Limb (tissue), 2 donors: Measurements from ENCODE around the gene SLC27A5.

ENCODE experiments used
- DNase-seq, 2 donors: peaks; one replicate each; pipeline ENCODE4 v3.0.0-alpha.2; 2016; ENCODE audit errors: extremely low spot score in 2 of 2

SLC27A5 gene, protein sequence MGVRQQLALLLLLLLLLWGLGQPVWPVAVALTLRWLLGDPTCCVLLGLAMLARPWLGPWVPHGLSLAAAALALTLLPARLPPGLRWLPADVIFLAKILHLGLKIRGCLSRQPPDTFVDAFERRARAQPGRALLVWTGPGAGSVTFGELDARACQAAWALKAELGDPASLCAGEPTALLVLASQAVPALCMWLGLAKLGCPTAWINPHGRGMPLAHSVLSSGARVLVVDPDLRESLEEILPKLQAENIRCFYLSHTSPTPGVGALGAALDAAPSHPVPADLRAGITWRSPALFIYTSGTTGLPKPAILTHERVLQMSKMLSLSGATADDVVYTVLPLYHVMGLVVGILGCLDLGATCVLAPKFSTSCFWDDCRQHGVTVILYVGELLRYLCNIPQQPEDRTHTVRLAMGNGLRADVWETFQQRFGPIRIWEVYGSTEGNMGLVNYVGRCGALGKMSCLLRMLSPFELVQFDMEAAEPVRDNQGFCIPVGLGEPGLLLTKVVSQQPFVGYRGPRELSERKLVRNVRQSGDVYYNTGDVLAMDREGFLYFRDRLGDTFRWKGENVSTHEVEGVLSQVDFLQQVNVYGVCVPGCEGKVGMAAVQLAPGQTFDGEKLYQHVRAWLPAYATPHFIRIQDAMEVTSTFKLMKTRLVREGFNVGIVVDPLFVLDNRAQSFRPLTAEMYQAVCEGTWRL

DNA sequence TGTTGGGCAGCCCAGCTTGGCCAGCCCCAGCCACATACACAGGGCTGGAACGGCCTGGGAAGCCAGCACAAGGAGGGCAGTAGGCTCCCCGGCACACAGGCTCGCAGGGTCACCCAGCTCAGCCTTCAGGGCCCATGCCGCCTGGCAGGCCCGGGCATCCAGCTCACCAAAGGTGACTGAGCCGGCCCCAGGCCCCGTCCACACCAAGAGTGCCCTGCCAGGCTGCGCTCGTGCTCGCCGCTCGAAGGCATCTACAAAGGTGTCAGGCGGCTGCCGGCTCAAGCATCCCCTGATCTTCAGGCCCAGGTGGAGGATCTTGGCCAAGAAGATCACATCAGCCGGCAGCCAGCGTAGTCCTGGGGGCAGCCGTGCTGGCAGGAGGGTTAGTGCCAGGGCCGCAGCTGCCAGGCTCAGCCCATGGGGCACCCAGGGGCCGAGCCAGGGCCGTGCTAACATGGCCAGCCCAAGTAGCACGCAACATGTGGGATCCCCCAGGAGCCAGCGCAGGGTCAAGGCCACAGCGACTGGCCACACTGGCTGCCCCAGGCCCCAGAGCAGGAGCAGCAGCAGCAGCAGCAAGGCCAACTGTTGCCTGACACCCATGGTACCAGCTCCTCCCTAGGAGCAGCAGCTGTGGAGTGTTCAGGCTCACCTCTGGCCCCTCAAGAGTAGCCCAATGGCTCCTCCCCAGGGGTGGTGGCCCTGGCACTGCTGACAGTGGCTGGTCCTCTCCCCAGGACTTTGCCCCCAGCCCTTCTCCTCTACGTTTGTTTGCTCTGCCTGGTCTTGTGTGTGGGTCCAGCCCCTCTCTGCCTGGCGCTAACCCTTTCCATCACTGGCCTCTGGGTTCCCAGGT lies at the start of gene SLC27A5:
Gene SLC27A5, minus strand, starts transcription at position 640 of the 856 bp plus-strand sequence. Its CDS starts 37 bp downstream, at position 603.
- no peak for DNase-seq

DNA sequence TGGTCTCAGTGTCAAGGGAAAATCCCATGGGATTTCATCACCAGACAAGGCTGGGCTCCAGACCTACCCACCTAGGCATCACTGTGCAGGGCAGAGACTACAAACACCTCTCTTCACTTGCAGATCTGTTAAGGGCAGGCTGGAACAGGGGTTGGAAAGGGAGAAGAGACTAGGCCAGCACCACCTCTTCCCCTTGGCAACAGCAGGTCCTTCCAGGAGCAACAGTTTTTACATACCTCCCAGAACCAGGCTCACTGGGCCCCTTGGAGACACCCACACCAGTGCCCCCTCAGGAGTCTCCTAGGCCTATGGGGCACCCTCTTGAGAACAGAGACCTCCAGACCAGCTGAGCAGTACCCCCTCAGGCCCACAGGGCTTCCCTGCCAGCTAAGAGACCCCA lies 49.1 kb upstream of the SLC27A5 start:
- DNase-seq, result no peak

DNA sequence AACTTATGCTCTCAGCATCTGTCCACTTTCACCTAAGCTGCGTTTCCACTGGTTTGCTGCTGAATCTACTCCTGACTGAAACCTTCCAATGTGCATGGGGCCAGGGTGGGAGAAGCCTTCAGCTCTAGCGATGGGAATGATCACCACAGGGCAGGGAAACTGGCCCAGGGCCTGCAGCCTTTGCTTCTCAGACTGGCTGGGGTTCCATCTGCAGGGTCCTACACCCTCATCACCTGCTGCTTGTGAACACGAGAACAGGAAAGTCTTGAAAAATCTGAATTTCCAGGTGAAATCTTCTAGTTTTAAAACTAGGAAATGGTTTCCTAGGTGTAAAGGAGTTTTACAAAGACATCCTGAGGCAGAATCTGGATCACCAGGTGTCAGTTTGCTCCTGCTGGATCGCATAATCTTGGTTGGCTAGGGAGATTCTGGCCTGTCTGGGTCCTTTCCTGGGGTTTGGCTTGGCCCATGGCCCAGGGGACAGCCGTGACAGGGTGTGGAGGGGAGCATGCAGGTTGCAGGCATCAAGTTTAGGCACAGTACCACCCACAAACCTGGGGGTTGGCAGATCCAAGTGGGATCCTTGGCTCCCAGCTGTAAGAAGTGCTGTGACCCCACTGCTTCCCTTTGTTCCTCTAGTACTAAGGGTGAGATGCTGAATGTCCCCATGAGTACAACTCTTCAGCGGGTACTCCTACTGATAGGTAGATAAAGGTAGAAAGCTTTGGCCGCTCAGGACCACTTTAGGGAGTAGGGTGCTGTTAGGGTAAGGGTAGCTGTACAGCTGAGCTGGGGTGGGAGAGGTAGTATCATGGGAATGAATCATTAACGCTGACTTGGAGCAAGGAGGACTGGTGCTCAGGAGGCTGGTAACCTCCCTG lies 48.5 kb upstream of the SLC27A5 start:
- DNase-seq, result no peak

DNA sequence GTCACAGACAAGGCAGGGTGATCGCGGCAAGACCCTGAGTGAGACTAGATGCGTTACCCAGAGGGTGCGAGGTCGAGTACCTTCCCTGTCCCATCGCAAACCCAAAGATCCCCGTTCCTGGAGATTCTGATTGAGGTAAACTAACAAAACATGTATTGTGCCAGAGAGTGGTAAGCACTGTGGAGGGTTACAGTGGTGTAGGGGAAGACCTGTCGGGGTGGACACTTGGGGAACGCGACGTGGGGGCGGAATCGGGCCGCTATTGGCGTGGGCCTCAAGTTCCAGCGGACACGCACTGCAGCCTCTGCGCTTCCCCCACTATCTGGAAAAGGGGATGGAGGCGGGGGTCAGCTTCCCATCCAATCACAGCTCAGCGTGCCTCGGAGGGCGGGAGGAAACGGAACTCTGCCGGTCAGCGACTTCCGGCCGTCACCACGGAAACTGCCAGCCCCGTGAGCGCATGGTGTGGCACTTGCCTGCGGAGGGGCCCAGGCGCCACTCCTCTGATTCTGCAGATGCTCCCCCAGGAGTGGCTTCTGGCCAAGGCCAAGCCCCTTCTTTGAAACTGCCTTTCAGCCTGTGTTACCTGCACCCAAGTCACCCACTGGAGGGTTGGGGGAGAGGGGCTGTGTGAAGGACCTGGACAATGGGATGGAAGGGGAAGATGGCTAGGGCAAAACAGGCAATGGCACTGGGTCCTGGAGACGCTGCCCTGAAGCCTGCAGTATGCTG lies 47.6 kb upstream of the SLC27A5 start:
- peak; percentile 85 to 90 for DNase-seq

DNA sequence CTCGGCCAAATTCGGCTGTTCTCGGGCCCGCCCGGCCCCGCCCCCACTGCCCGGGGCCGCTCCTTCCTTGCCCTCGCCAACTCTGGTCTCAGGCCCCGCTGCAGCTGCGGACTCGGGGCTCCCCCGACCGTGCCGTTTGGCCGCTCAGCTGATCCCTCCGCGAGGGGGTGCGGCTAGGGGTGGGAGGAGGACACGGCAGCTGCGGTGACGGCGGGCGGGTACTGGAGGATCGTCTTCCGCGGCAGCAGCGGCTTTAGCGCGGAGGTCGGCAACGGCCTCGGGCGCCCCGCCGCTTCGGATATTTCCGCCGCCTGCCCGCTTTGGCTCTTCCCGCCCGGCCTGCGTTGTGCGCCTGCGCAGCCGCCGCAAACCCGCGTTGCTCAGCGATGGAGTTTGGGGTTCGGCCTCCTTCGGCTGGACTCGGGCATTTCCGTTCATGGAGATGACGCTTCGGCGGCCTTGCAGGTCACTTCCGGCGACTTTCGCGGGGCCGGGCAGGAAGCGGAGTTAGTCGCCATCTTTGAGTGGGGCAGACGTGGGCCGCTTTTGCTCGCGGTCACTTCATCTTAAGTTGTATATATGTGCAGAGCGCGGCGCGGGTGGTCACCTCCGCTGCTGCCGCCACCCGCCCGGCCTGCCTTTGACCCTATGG lies 47.0 kb upstream of the SLC27A5 start:
- DNase-seq, result peak; percentile 98 to 99

DNA sequence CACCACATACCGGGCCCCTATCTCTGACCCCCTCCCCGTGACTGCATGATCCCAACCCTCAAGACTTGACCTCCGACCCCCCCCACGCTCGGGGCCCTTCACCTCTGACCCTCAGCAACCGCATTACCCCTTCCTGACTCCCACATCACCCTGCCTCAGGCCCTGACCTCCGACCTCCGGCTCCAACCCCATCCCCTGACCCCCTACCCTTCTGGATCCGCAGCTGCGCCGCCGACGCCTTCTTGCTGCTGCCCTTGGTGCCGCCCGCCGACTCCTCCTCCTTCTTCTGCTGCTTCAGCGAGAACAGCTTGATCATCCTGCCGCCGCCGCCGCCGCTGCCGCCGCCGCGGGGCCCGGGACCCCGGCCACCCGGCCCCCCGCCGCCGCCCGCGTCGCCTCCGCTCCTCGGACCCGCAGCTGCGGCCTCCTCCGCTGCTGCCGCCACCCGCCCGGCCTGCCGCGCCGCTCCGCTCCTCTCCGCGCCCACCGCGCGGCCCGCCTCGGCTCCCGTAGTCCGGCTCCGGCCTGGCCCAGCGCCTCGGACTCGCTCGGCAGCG lies 46.4 kb upstream of the SLC27A5 start, which contains the start of gene UBE2M:
Gene UBE2M, minus strand, starts transcription at position 546 of the 557 bp plus-strand sequence. Its CDS starts 230 bp downstream, at position 316.
- DNase-seq, result no peak

DNA sequence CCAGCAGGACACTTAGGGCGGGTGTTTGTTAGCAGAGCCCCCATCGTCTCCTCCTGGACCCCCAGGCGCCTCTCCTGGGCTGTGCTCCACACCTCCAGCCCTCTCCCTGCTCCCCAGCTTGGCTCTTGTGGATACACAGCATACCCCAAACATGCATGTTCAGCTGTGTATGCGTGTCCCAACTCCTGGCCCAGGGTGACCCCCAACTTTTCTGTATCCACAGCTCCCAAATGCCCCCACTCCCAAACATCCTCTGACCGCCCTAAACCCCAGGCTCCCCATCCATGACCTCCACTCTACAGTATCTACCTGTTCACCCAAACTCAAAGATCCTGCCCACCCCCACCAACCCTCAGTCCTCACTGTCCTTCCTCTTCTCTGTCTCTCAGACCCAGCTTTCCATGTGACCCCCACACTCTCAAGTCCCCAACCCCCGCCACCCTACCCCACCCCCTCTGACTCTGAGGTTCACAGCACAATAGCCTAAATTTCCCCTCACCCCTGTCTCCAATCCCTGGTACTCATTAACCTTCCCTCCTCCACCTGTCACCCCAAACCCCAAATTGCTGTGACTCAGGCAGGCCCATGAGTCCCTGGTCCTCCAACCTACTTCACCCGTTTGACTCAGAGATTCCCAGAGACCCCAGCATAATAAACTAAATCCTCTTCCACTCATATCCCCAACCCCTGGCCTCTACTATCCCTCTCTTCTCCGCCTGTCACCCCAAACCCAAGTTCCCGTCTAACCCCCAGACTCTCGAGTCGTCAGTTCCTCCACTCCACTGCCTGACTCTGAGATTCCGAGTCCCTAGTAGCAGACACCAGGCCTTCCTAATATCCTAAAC lies 45.7 kb upstream of the SLC27A5 start:
- DNase-seq, result peak in 1 of 2 donors; percentile 28

DNA sequence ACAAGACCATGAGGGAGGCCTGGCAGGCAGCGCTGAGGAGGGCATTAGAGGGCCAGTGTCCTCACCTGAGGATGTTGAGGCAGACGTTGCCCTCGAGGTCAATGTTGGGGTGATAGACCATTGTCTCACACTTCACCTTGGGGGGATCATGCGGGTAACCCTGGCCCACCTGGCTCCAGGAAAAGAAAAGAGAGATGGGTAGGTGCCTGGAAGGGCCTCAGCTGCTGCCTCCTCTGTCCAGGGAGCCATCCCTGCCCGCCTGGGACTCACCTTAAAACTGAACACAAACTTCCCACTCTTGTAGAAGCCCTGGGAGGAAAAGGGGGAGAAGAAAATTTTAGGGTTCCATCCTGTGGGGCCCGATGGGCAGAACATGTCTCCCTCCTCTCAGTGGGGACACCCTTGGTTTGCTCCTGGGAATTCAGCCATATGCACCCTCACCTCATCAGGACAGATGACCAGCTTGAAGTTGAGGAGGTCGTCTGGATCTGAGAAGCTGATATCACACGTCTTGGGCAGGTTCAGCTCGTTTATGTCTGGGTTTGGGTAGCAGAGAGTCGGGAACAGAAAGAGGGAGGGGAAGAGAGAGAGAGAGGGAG lies 44.9 kb upstream of the SLC27A5 start:
- peak in 1 of 2 donors; percentile 21 for DNase-seq

DNA sequence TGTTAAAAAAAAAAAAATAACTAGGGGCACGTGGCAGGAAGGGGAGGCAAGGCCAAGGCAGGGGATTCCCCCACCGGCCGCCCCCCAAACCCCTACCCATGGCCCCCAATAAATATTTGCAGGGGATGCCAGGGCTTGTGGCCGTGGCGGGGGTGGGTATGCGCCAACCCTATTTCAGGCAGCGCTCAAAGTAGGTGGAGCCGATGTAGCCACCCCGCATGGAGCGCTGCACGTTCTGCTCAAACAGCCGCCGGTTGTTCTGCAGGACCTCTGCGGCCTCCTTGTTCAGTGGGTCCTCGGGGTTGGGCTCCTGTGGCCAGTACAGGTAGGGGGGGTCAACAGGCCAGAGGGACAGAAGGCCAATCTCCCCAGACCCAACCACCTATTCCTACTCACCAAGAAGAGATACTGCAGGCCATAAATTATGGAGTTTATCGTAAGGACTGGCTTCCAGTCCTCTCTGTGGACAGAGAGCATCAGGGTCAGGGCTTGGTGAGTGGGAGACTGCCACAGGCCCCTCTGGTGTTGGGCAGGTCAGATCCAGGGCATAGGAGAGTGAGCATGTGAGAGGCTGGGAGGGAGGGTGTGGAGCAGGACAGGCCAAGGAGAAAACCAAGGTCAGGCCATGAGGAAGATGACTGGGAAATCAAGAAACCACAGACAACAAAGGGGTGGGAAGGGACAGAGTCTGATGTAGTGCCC lies 44.3 kb upstream of the SLC27A5 start:
- DNase-seq, result peak in 1 of 2 donors; percentile 27

DNA sequence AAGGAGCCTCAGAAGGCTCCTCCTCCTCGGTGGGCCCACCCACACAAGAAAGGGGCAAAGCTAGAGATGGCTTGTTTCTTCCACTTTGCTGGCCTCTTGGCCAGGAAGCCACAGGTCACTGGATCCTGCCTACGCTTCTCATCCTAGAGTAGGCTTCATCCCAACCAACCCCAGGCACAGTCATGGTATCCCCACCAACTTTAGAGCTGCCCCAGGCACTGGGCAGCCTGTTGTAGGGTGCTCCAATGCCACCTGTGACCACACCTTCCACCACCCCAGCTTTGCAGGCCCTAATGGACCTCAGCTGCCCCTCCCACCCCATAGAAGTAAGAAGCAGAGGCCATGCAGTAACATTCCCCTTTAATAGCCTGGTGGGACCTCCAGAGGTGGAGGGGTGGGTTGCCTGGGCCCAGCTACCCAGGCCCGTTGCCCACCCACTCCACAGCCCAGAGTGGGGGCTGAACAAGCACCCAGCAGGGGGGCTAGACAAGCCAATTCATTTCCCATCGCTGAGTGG lies 43.6 kb upstream of the SLC27A5 start:
- no peak for DNase-seq

DNA sequence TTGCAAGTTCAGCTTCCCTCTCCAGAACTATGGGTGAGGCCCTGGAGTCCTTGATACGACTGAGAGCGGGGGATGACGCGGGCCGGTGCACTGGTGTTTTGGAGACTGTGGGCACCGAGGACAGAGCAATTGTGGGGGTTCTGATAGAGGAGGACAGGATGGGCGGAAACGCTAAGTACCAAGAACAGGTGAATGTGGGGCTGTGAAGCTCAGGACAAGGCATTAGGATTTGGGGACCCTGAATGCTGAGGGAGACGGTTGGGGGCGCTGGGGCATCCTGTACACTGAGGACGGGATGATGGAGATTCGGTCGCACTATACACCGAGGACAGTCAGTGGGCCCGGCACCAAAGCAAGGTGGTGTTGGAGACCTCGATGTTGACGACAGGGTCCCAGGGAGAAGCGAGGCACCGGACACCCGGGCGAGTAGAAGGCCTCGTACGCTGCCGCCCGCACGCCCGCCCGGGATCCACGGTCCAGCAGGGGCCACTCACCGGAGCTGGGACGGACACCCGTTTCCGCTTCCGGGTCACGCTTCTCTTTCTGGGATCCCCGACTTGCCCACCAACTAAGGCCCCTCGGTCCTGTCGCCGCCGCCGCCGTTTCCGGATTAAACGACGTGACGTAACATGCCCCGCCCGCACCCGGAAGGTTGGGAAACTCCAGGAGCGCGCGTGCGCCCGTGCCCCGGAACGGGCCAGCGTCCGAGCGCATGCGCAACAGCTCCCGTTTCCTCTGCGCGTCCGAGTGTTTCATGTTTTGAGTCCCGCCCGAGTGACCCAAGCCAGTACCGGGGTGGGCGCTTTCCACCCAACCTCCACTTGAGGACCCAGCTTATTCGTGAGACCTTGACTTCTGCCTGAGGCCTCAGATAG lies 42.9 kb upstream of the SLC27A5 start, which contains the start of gene CHMP2A:
Gene CHMP2A, minus strand, starts transcription at position 612 of the 875 bp plus-strand sequence. CDS start 893 bp downstream, outside the sequence.
- peak; percentile 96 to 98 for DNase-seq

DNA sequence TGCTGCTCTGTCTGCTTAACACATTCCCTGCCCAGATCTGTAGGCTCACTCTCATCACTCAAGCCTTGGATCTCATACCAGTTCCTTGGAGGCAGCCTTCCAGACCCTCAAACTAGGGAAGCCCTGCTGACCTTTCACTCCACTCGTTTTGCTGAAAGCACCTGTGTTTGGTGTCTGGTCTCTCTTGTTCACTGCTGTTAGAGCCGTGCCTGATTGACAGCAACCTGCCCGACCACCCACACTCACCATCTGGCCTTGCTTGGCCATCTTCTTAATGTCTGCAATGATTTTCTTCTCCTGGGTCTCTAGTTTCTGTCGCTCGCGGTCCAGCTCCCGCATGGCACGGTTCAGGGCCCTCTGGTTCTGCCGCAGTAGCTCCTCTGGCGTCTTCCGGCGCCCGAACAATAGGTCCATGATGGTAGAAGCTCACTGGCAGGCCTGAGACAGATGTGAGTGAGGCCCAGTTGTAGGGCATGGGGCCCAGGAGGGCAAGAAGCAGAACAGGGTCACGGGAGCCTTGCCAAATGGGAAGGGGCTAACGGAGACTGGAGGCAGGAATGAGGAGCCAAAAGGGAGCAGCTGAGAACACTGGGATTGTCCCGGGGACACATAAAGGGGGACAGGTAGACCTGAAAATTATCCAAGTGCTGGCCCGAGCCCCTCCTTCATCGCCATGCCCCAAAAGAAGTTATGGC lies 42.2 kb upstream of the SLC27A5 start:
- no peak for DNase-seq

DNA sequence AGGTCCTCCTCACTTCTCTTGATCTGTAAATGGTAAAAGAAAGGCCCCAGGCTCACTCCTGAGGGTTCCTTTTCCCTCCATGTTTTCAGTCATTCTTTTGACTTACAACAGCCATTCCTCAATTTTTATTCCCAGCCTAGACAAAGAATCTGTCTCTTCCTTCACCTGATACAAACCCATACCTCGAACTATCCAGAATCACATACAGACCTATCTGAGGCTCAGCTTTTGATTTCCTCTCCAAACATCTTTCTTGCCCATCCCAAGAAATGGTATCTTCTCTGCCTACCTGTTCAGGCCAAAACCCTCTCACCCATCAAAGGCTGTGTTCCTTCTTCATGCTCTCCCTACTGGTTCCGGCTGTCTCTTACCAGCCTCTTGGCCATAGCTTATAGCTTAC lies 40.9 kb upstream of the SLC27A5 start:
- no peak for DNase-seq

DNA sequence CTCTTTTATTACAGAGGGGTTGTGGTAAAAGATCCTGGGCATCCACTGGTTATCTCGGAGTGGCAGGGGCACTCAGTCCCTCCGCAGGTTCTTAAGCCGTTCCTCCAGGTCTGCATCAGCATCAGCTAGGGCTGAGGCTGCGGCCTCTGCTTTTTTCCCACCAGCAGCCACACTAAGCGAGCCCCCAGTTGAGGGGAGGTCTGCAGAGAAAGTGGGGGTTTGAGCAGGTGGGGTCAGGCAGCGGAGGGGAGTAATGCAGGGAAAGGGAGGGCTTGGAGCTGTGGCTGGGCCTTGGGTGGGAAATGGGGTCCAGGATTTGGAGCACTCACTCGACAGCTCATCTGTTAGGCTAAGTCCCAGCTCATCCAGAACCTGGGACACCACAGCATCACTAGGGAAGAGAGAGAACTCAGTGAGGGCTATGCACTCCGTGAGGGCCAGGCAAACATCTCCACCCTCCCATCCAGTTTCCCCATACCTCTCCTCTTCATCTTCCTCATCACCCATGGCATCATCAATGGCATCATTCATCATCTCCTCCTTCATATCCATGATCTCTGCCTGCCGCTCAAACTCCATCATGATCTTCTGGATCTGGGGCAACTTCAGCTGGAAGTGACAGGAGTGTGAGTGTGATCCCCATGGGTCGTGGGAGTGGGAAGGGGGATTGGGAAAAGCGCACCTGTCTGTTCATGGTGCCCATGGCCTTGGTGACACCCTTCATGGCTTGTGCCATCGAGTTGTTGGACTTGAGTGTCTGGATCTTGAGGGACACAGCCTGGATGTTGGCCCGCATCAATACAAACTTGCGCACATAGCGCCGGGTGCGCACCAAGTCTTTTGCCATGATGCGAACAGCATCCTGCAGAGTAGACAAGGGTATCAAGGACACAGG lies 40.0 kb upstream of the SLC27A5 start:
- no peak for DNase-seq
